Mesendoderm (in vitro differentiated cells): ENCODE results near the gene PTH2. TPM values are rescaled to one million over a fixed set of nuclear protein-coding genes. Genes with fewer than 3 reads are reported as not detected.

Source experiments
- DNase-seq: peaks from one replicate; pipeline ENCODE4 v3.0.0; 2013
- H2AK5ac ChIP-seq: 2 replicates; pipeline ENCODE4 v1.6.1; 2013; ENCODE audit warnings: low read length, inconsistent platforms
- H2BK120ac ChIP-seq: 2 replicates; pipeline ENCODE4 v1.6.1; 2013; ENCODE audit warnings: low read depth, mild to moderate bottlenecking, low read length, moderate library complexity, mixed read lengths
- H2BK15ac ChIP-seq: replicated peaks from 2 replicates; pipeline ENCODE4 v1.6.1; 2013; ENCODE audit warnings: low read depth, mild to moderate bottlenecking, moderate library complexity
- H2BK5ac ChIP-seq: 2 replicates; pipeline ENCODE4 v1.6.1; 2013; ENCODE audit warnings: low read length, inconsistent platforms
- H3K18ac ChIP-seq: 2 replicates; pipeline ENCODE4 v1.6.1; 2013; ENCODE audit warnings: mild to moderate bottlenecking, low read length, mixed read lengths
- H3K23ac ChIP-seq: one replicate; pipeline ENCODE4 v1.6.1; 2013; ENCODE audit warnings: low read length
- H3K27ac ChIP-seq: 2 replicates; pipeline ENCODE4 v1.5.1; 2013; ENCODE audit warnings: low read depth, mild to moderate bottlenecking, inconsistent platforms, low read length, moderate library complexity
- H3K27me3 ChIP-seq: 2 replicates; pipeline ENCODE4 v1.6.1; 2013; ENCODE audit warnings: low read length, control low read depth, mild to moderate bottlenecking, inconsistent platforms; ENCODE audit not compliant: insufficient read depth, poor library complexity
- H3K36me3 ChIP-seq: 2 replicates; pipeline ENCODE4 v1.6.1; 2013; ENCODE audit warnings: low read length, inconsistent platforms; ENCODE audit not compliant: control insufficient read depth, insufficient read depth
- H3K4ac ChIP-seq: one replicate; pipeline ENCODE4 v1.6.1; 2013; ENCODE audit warnings: low read depth, mild to moderate bottlenecking, low read length, moderate library complexity
- H3K4me1 ChIP-seq: 2 replicates; pipeline ENCODE4 v1.6.1; 2013; ENCODE audit warnings: low read depth, low read length, inconsistent platforms; ENCODE audit not compliant: control insufficient read depth
- H3K4me2 ChIP-seq: 2 replicates; pipeline ENCODE4 v1.6.1; 2013; ENCODE audit warnings: low read length
- H3K4me3 ChIP-seq: 2 replicates; pipeline ENCODE4 v1.5.1; 2013; ENCODE audit warnings: mild to moderate bottlenecking, low read length
- H3K56ac ChIP-seq: one replicate; pipeline ENCODE4 v1.6.1; 2013; ENCODE audit warnings: low read length
- H3K79me1 ChIP-seq: 2 replicates; pipeline ENCODE4 v1.6.1; 2013; ENCODE audit warnings: low read length, inconsistent platforms
- H3K79me2 ChIP-seq: 2 replicates; pipeline ENCODE4 v1.6.1; 2013; ENCODE audit warnings: mild to moderate bottlenecking, low read length; ENCODE audit not compliant: control insufficient read depth, insufficient read depth
- H3K9ac ChIP-seq: 2 replicates; pipeline ENCODE4 v1.6.1; 2013; ENCODE audit warnings: low read length, inconsistent platforms
- H4K5ac ChIP-seq: one replicate; pipeline ENCODE4 v1.6.1; 2013; ENCODE audit warnings: low read length
- H4K8ac ChIP-seq: one replicate; pipeline ENCODE4 v1.6.1; 2013; ENCODE audit warnings: low read depth, mild to moderate bottlenecking, control low read depth, low read length, moderate library complexity
- WGBS: extraction: QIAGEN DNeasy Blood & Tissue Kit; methylation state at CpG from one replicate; pipeline ENCODE4 v1.1.7; 2013; ENCODE audit warnings: low lambda C conversion rate, missing lambda C conversion rate; ENCODE audit not compliant: insufficient coverage; ENCODE audit errors: extremely low coverage; 5-methylcytosine and 5-hydroxymethylcytosine counted together
- polyA plus RNA-seq, 2 experiments: library from polyadenylated mRNA; stranded (reverse); fragments of 200-250 nt; gene quantifications; one replicate each; pipeline ENCODE4 v1.2.3, GENCODE V29; 2013

The PTH2 gene
- not detected for polyA plus RNA-seq (2013, experiment 1 of 2)
- polyA plus RNA-seq (2013, experiment 2 of 2), result not detected

- no peak within 1 kb of the TSS for H3K9ac ChIP-seq
- no peak within 1 kb of the TSS for H2BK120ac ChIP-seq
- H3K79me2 ChIP-seq, result no peaks in the 10 kb centered on the region
- WGBS, result no CpG with 5 or more reads among the region's 42 CpGs
- no peak within 1 kb of the TSS for H2BK5ac ChIP-seq
- DNase-seq, result no peak
- no peak within 1 kb of the TSS for H3K4ac ChIP-seq
- H3K4me2 ChIP-seq, result no peak within 1 kb of the TSS
- no peak within 1 kb of the TSS for H3K27ac ChIP-seq
- no peak within 1 kb of the TSS for H2BK15ac ChIP-seq
- no peaks in the 10 kb centered on the region for H3K79me1 ChIP-seq
- no peak within 1 kb of the TSS for H4K8ac ChIP-seq
- H3K4me3 ChIP-seq, result no peak within 1 kb of the TSS
- peak within 1 kb of the TSS; percentile 49 for H3K56ac ChIP-seq
- H3K23ac ChIP-seq, result peak within 1 kb of the TSS; percentile 80
- H4K5ac ChIP-seq, result no peak within 1 kb of the TSS
- peaks cover 43% of the 10 kb centered on the region for H3K27me3 ChIP-seq
- H2AK5ac ChIP-seq, result no peak within 1 kb of the TSS
- no peaks in the 10 kb centered on the region for H3K36me3 ChIP-seq
- no peak within 1 kb of the TSS for H3K18ac ChIP-seq
- no peaks in the 10 kb centered on the region for H3K4me1 ChIP-seq
Measured at GRCh38 chr19:49423071-49423984, at the start of gene PTH2. Gene PTH2 (minus strand): TSS chr19:49423441. CDS start chr19:49423339, 102 bp downstream.

GRCh38 chr19:49472936-49473335, 49.7 kb upstream of the PTH2 start:
- Histone ChIP-seq H3K27me3 (no peaks in the 10 kb centered on the region), H3K23ac (no peak overlapping the region), H2BK15ac (no peak overlapping the region), H2BK120ac (no peak overlapping the region), H3K4me3 (no peak overlapping the region), H3K79me2 (no peaks in the 10 kb centered on the region), H3K79me1 (no peaks in the 10 kb centered on the region), H2AK5ac (no peak overlapping the region), H3K4me1 (no peaks in the 10 kb centered on the region), H3K56ac (no peak overlapping the region), H3K36me3 (peaks cover 2% of the 10 kb centered on the region), H3K18ac (no peak overlapping the region), H4K8ac (no peak overlapping the region), H3K27ac (no peak overlapping the region), H3K9ac (no peak overlapping the region), H3K4me2 (no peak overlapping the region), H3K4ac (no peak overlapping the region), H4K5ac (no peak overlapping the region), H2BK5ac (no peak overlapping the region)
- no CpG with 5 or more reads among the region's 9 CpGs for WGBS
- DNase-seq, result no peak

GRCh38 chr19:49470615-49470978, 47.4 kb upstream of the PTH2 start:
- H3K27ac ChIP-seq, result no peak overlapping the region
- peaks cover 2% of the 10 kb centered on the region for H3K36me3 ChIP-seq
- no peak overlapping the region for H3K56ac ChIP-seq
- no peaks in the 10 kb centered on the region for H3K79me2 ChIP-seq
- no peaks in the 10 kb centered on the region for H3K4me1 ChIP-seq
- H2BK120ac ChIP-seq, result no peak overlapping the region
- no peaks in the 10 kb centered on the region for H3K79me1 ChIP-seq
- WGBS, result no CpG with 5 or more reads among the region's 8 CpGs
- no peak overlapping the region for H4K8ac ChIP-seq
- no peak for DNase-seq
- no peak overlapping the region for H3K23ac ChIP-seq
- H4K5ac ChIP-seq, result no peak overlapping the region
- no peak overlapping the region for H3K4me2 ChIP-seq
- H2AK5ac ChIP-seq, result no peak overlapping the region
- no peak overlapping the region for H2BK5ac ChIP-seq
- H3K4ac ChIP-seq, result no peak overlapping the region
- H2BK15ac ChIP-seq, result no peak overlapping the region
- no peak overlapping the region for H3K9ac ChIP-seq
- H3K27me3 ChIP-seq, result no peaks in the 10 kb centered on the region
- H3K18ac ChIP-seq, result no peak overlapping the region
- H3K4me3 ChIP-seq, result no peak overlapping the region

GRCh38 chr19:49469828-49470614, 46.8 kb upstream of the PTH2 start:
- Histone ChIP-seq H3K18ac (no peak overlapping the region), H2AK5ac (no peak overlapping the region), H2BK5ac (no peak overlapping the region), H3K4me2 (no peak overlapping the region), H3K4ac (no peak overlapping the region), H4K8ac (no peak overlapping the region), H3K4me1 (no peaks in the 10 kb centered on the region), H3K79me2 (no peaks in the 10 kb centered on the region), H3K27ac (no peak overlapping the region), H3K27me3 (no peaks in the 10 kb centered on the region), H3K9ac (no peak overlapping the region), H2BK15ac (no peak overlapping the region), H3K4me3 (no peak overlapping the region), H4K5ac (no peak overlapping the region), H3K23ac (no peak overlapping the region), H3K79me1 (no peaks in the 10 kb centered on the region), H2BK120ac (no peak overlapping the region), H3K36me3 (peaks cover 2% of the 10 kb centered on the region), H3K56ac (no peak overlapping the region)
- WGBS, result no CpG with 5 or more reads among the region's 25 CpGs
- no peak for DNase-seq

- no peak overlapping the region for H2BK120ac ChIP-seq
- H3K79me2 ChIP-seq, result no peaks in the 10 kb centered on the region
- peak; percentile 95 for DNase-seq
- no peak overlapping the region for H3K56ac ChIP-seq
- no peak overlapping the region for H3K27ac ChIP-seq
- no peaks in the 10 kb centered on the region for H3K4me1 ChIP-seq
- no peaks in the 10 kb centered on the region for H3K79me1 ChIP-seq
- no CpG with 5 or more reads among the region's 15 CpGs for WGBS
- no peak overlapping the region for H3K9ac ChIP-seq
- no peak overlapping the region for H3K23ac ChIP-seq
- no peak overlapping the region for H3K18ac ChIP-seq
- H3K4me2 ChIP-seq, result no peak overlapping the region
- H4K5ac ChIP-seq, result no peak overlapping the region
- H3K27me3 ChIP-seq, result no peaks in the 10 kb centered on the region
- H4K8ac ChIP-seq, result no peak overlapping the region
- H2AK5ac ChIP-seq, result no peak overlapping the region
- H3K4me3 ChIP-seq, result no peak overlapping the region
- no peak overlapping the region for H2BK15ac ChIP-seq
- peaks cover 2% of the 10 kb centered on the region for H3K36me3 ChIP-seq
- H3K4ac ChIP-seq, result no peak overlapping the region
- H2BK5ac ChIP-seq, result no peak overlapping the region
Measured at GRCh38 chr19:49468746-49469447, 45.7 kb upstream of the PTH2 start.
